ENCODE measurements around the gene LNP1.

DNA sequence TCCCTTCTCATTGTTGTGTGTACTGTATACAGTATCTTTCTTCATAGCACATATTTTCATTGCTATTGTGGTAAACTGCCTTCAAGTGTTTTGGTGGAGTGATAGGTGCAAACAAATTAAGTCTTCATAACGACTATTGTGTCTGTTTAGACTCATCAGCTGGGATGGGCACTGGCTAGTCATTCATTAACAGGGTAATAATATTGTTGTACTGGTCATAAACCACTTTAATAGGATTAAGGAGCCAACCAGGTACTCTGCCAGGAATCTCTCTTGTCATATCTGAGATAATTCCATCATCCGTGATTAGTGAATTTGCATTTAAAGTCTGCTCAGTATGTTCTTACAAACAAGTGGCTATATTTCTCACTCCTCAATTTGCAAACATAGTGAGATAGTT, 80.8 kb downstream of the LNP1 start:
- TF ChIP-seq, protein P1, sequence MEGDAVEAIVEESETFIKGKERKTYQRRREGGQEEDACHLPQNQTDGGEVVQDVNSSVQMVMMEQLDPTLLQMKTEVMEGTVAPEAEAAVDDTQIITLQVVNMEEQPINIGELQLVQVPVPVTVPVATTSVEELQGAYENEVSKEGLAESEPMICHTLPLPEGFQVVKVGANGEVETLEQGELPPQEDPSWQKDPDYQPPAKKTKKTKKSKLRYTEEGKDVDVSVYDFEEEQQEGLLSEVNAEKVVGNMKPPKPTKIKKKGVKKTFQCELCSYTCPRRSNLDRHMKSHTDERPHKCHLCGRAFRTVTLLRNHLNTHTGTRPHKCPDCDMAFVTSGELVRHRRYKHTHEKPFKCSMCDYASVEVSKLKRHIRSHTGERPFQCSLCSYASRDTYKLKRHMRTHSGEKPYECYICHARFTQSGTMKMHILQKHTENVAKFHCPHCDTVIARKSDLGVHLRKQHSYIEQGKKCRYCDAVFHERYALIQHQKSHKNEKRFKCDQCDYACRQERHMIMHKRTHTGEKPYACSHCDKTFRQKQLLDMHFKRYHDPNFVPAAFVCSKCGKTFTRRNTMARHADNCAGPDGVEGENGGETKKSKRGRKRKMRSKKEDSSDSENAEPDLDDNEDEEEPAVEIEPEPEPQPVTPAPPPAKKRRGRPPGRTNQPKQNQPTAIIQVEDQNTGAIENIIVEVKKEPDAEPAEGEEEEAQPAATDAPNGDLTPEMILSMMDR (IDR thresholded peaks at IDR 0.05) = no peak
- TF ChIP-seq POLR2AphosphoS5 (IDR thresholded peaks at IDR 0.05) = no peak
- no peak for TF ChIP-seq POLR2A (IDR thresholded peaks at IDR 0.05)
